ENCODE results near the gene PPP4R1.

DNA sequence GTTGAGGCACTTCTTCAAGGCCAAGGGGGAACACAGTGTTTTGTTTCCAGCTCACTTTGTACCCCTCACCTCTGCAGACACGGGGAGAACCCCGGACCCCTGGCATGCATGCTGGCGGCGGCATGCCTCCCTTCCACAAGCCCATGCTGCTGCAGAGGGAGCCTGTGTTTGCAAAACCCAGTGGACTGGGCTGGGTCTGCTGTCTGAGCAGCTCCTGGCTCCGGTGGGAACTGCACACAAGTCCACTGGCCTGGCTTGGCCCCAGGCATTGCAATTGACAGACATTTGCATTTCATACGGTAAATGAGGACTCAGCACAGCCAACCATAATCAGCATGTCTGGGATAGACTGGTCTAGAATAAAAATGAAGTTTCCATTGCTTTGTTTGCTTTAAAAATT is 76.7 kb downstream of the PPP4R1 start:
- TF ChIP-seq, protein P1, sequence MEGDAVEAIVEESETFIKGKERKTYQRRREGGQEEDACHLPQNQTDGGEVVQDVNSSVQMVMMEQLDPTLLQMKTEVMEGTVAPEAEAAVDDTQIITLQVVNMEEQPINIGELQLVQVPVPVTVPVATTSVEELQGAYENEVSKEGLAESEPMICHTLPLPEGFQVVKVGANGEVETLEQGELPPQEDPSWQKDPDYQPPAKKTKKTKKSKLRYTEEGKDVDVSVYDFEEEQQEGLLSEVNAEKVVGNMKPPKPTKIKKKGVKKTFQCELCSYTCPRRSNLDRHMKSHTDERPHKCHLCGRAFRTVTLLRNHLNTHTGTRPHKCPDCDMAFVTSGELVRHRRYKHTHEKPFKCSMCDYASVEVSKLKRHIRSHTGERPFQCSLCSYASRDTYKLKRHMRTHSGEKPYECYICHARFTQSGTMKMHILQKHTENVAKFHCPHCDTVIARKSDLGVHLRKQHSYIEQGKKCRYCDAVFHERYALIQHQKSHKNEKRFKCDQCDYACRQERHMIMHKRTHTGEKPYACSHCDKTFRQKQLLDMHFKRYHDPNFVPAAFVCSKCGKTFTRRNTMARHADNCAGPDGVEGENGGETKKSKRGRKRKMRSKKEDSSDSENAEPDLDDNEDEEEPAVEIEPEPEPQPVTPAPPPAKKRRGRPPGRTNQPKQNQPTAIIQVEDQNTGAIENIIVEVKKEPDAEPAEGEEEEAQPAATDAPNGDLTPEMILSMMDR (IDR thresholded peaks at IDR 0.05): no peak
- no peak for TF ChIP-seq POLR2A (IDR thresholded peaks at IDR 0.05)
